Thymus (tissue), 11 donors: Measurements from ENCODE around the gene GARS1. TPM values are rescaled to one million over a fixed set of nuclear protein-coding genes. Genes with fewer than 3 reads are reported as not detected.

Experiments used
- DNase-seq, 9 donors: peaks; one replicate each; pipeline ENCODE4 v3.0.0-alpha.2; 2013; ENCODE audit warnings: low spot score in 9 of 9, low read depth in 6 of 9, missing footprints in 1 of 9
- H3K27ac ChIP-seq, 2 donors: one replicate each; pipeline ENCODE4 v1.5.1; 2013; ENCODE audit warnings: control low read depth in 1 of 2, low read depth in 1 of 2, low read length in 1 of 2, mild to moderate bottlenecking in 1 of 2, moderate library complexity in 1 of 2
- H3K27me3 ChIP-seq, 2 donors: one replicate each; pipeline ENCODE4 v1.5.1; 2013; ENCODE audit warnings: low read length in 1 of 2; ENCODE audit not compliant: control insufficient read depth in 2 of 2, insufficient read depth in 1 of 2
- H3K36me3 ChIP-seq, 2 donors: one replicate each; pipeline ENCODE4 v1.5.1; 2013; ENCODE audit warnings: low read length in 1 of 2, mild to moderate bottlenecking in 1 of 2, moderate library complexity in 1 of 2; ENCODE audit not compliant: control insufficient read depth in 2 of 2, insufficient read depth in 2 of 2
- H3K4me1 ChIP-seq, 2 donors: one replicate each; pipeline ENCODE4 v1.5.1; 2013; ENCODE audit warnings: low read length in 2 of 2; ENCODE audit not compliant: control insufficient read depth in 2 of 2, insufficient read depth in 2 of 2
- H3K4me3 ChIP-seq, 2 donors: one replicate each; pipeline ENCODE4 v1.5.1; 2013; ENCODE audit warnings: low read length in 2 of 2, control low read depth in 1 of 2, mild to moderate bottlenecking in 1 of 2
- H3K9me3 ChIP-seq, 2 donors: one replicate each; pipeline ENCODE4 v1.5.1; 2013; ENCODE audit warnings: low read length in 1 of 2, mild to moderate bottlenecking in 1 of 2; ENCODE audit not compliant: control insufficient read depth in 2 of 2, insufficient read depth in 1 of 2
- WGBS: extraction: QIAGEN DNeasy Blood & Tissue Kit; methylation state at CpG from one replicate; pipeline ENCODE4 v1.1.7; 2013; 5-methylcytosine and 5-hydroxymethylcytosine counted together
- polyA plus RNA-seq: library from polyadenylated mRNA; stranded (reverse); fragments of 200-250 nt; gene quantifications from one replicate; pipeline ENCODE4 v1.2.3, GENCODE V29; 2013
- total RNA-seq: library from RNA; stranded (reverse); fragments of 120-200 nt; gene quantifications from one replicate; pipeline ENCODE4 v1.2.4, GENCODE V29; 2013
- donor health status: healthy.

The GARS1 gene
- total and polyA plus RNA-seq, 2 donors = 44.9 to 56.9 TPM

- DNase-seq = no peak
- no peaks in the 10 kb centered on the region for H3K27me3 ChIP-seq
- no peak overlapping the region for H3K27ac ChIP-seq
- no peaks in the 10 kb centered on the region for H3K9me3 ChIP-seq
- H3K36me3 ChIP-seq = no peaks in the 10 kb centered on the region
- 94% methylated on average over 3 of the region's 3 CpGs for WGBS
- no peaks in the 10 kb centered on the region for H3K4me1 ChIP-seq
- H3K4me3 ChIP-seq = no peak overlapping the region
Observed at GRCh38 chr7:30553546-30553945, 41.1 kb upstream of the GARS1 start.

DNA sequence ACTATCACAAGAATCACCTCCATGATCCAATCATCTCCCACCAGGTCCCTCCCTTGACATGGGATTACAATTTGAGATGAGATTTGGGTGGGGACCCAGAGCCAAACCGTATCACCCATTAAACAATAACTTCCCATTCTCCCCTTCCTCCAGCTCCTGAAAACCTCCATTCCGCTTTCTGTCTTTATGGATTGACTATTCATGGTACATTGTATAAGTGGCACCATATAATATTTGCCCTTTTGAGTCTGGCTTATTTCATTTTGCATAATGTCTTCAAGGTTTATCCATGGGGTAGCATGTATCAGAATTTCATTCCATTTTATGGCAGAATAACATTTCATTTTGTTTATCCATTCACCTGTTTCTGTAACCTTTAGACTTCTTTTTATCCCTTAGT, 39.2 kb upstream of the GARS1 start:
- 99% methylated on average over 2 of the region's 2 CpGs for WGBS
- DNase-seq = no peak

GRCh38 chr7:30556840-30557239, 37.8 kb upstream of the GARS1 start:
- no peak for DNase-seq
- H3K4me3 ChIP-seq = no peak overlapping the region
- H3K4me1 ChIP-seq = no peaks in the 10 kb centered on the region
- no peaks in the 10 kb centered on the region for H3K9me3 ChIP-seq
- WGBS = 92% methylated on average over 6 of the region's 6 CpGs
- H3K27me3 ChIP-seq = no peaks in the 10 kb centered on the region
- no peaks in the 10 kb centered on the region for H3K36me3 ChIP-seq
- H3K27ac ChIP-seq = no peak overlapping the region

More for the DNA sequence above, 39.2 kb upstream of the GARS1 start:
- Histone ChIP-seq H3K4me1 (no peaks in the 10 kb centered on the region), H3K36me3 (no peaks in the 10 kb centered on the region), H3K9me3 (no peaks in the 10 kb centered on the region), H3K27me3 (no peaks in the 10 kb centered on the region), H3K27ac (no peak overlapping the region), H3K4me3 (no peak overlapping the region)

GRCh38 chr7:30557245-30557644, 37.4 kb upstream of the GARS1 start:
- Histone ChIP-seq H3K27me3 (no peaks in the 10 kb centered on the region), H3K4me1 (no peaks in the 10 kb centered on the region), H3K4me3 (no peak overlapping the region), H3K36me3 (no peaks in the 10 kb centered on the region), H3K27ac (no peak overlapping the region), H3K9me3 (no peaks in the 10 kb centered on the region)
- WGBS = 98% methylated on average over 1 of the region's 1 CpG
- no peak for DNase-seq

DNA sequence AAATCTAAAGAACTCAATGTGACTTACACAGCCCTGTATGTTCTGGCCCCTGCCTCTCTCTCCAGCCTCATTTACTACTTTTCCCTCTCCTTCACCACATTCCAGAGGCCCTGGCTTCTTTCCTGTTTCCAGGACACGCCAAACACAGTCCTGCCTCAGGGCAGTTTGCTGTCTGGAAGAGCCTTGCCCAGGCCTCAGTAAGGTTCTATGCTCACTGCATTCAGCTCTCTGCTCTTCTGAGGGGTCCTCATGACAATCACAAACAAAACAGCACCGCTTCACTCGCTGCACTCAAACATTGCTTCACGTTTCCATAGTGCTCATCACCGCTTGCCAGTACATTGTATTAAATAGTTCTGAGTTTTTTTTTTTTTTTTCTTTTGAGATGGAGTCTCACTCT, 35.1 kb upstream of the GARS1 start:
- Histone ChIP-seq H3K4me3 (no peak overlapping the region), H3K9me3 (no peaks in the 10 kb centered on the region), H3K4me1 (no peaks in the 10 kb centered on the region), H3K36me3 (peaks cover 0 to 2% of the 10 kb centered on the region in 2 donors), H3K27me3 (no peaks in the 10 kb centered on the region), H3K27ac (no peak overlapping the region)
- 96% methylated on average over 5 of the region's 5 CpGs for WGBS
- no peak for DNase-seq

DNA sequence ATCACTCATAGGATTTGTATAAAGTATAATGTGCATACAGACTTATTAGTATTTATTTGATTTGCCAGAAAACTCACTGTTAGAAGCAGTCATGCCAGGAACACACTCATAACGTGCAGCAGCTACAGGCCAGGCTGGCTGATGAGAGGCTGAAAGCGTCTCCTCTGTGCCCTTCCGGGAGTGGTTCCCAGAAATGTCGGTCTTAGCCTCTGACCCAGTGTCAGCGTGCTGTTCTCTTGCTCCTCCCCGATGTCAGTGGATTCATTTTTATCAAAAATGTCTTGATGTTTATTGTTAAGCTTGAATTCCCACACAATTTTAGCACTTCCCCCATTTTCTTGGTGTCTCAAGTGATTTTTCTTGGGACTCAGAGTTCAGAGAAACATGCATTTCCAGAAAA, 33.3 kb upstream of the GARS1 start:
- 96% methylated on average over 6 of the region's 6 CpGs for WGBS
- Histone ChIP-seq H3K27me3 (no peaks in the 10 kb centered on the region), H3K4me1 (no peaks in the 10 kb centered on the region), H3K9me3 (no peaks in the 10 kb centered on the region), H3K4me3 (no peak overlapping the region), H3K27ac (no peak overlapping the region), H3K36me3 (peaks cover 0 to 2% of the 10 kb centered on the region in 2 donors)
- DNase-seq = no peak

DNA sequence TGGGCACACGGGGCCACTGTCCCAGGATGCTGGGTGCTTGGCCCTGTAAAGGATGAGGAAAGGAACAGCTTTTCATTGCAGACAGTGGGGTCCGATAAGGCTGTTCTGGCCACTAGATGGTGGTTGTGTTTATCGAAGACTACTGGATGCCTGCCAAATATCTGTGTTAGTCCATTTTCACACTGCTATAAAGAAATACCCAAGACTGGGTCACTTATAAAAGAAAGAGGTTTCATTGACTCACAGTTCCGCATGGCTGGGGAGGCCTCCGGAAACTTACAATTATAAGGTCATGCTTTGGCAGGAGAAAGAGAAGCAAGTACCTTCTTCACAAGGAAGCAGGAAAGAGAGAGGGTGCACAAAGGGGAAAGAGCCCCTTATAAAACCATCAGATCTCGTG, 32.2 kb upstream of the GARS1 start:
- H3K36me3 ChIP-seq = peaks cover 0 to 2% of the 10 kb centered on the region in 2 donors
- 95% methylated on average over 6 of the region's 6 CpGs for WGBS

DNA sequence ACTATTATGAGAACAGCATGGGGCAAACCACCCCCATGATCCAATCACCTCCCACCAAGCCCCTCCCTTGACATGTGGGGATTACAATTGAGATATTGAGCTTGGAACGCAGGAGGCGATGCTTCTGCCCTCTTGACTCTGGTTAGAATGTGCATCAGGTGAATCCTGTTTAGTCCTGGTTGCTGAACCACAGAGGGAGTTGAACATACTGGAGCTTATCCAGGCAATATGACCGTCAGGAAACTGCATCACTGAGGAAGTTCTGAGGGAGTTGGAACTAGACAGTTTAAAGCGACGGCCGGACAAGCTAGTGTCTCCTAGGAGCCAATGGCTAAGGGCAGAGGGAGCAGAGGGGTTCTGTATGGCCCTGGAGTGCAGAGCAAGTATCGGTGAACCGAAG, 31.8 kb upstream of the GARS1 start:
- no peaks in the 10 kb centered on the region for H3K27me3 ChIP-seq
- 97% methylated on average over 8 of the region's 8 CpGs for WGBS
- H3K27ac ChIP-seq = no peak overlapping the region
- DNase-seq = no peak
- H3K4me1 ChIP-seq = no peaks in the 10 kb centered on the region
- H3K9me3 ChIP-seq = no peaks in the 10 kb centered on the region
- no peak overlapping the region for H3K4me3 ChIP-seq
- peaks cover 0 to 2% of the 10 kb centered on the region in 2 donors for H3K36me3 ChIP-seq

More for the DNA sequence above, 32.2 kb upstream of the GARS1 start:
- Histone ChIP-seq H3K9me3 (no peaks in the 10 kb centered on the region), H3K27ac (no peak overlapping the region), H3K4me3 (no peak overlapping the region), H3K27me3 (no peaks in the 10 kb centered on the region), H3K4me1 (no peaks in the 10 kb centered on the region)
- DNase-seq = no peak

DNA sequence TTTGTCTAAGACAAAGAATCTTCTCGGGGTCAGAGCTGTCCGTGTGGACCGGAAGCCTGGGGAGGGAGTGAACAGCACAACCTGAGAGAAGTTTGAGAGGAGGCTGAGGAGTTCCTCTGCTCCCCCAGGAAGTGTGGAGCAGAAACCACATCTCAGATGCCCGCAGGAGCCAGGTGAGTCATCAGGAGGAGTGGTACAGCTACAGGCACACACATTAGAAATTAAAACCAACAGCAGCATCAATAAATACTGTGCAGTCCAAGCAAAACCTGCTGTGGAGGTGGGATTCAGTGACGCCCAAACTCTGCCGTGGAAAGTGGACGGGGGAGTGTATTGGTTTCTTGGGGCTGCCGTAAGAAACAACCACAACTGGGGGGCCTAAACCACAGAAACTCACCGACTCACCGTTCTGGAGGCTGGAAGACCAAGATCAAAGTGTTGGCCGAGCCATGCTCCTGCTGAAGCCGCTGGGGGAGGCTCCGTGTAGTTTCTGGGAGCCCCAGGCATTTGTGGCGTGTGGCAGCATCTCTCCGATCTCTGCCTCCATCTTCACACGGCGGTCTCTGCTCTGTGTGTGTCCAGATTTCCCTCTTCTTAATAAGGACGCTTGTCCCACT, 31.2 kb upstream of the GARS1 start:
- WGBS = 91% methylated on average over 18 of the region's 18 CpGs
- no peaks in the 10 kb centered on the region for H3K27me3 ChIP-seq

More for the DNA sequence above, 31.2 kb upstream of the GARS1 start:
- Histone ChIP-seq H3K4me3 (no peak overlapping the region), H3K9me3 (no peaks in the 10 kb centered on the region), H3K36me3 (peaks cover 1 to 2% of the 10 kb centered on the region in 2 donors), H3K4me1 (no peaks in the 10 kb centered on the region), H3K27ac (no peak overlapping the region)
- DNase-seq = no peak
